ENCODE measurements around the gene BEND3.
"Not testable (repeated sequence)": the region's sequence is repeated elsewhere in the genome, so short reads cannot be mapped to it uniquely, and the experiment has no call there.

Gene BEND3

GRCh38 chr6:107121964-107122495, 6.7 kb upstream of the BEND3 start:
- no peak overlapping the region for H3K4me3 ChIP-seq (ENCODE audit: low read depth, low read length)

GRCh38 chr6:107121266-107121665, 6.0 kb upstream of the BEND3 start:
- H3K4me3 ChIP-seq (ENCODE audit: low read depth, low read length), result no peak overlapping the region

GRCh38 chr6:107120404-107120803, 5.1 kb upstream of the BEND3 start:
- H3K4me3 ChIP-seq (ENCODE audit: low read depth, low read length), result no peak overlapping the region

GRCh38 chr6:107118976-107119375, 3.7 kb upstream of the BEND3 start:
- no peak overlapping the region for H3K4me3 ChIP-seq (ENCODE audit: low read depth, low read length)

- H3K4me3 ChIP-seq (ENCODE audit: low read depth, low read length), result not testable (repeated sequence)
Measured at GRCh38 chr6:107118540-107118939, 3.2 kb upstream of the BEND3 start.

GRCh38 chr6:107116931-107117330, 1.6 kb upstream of the BEND3 start:
- H3K4me3 ChIP-seq (ENCODE audit: low read depth, low read length), result no peak overlapping the region

GRCh38 chr6:107116328-107116892, 1.1 kb upstream of the BEND3 start:
- peak overlapping the region; percentile 4 for H3K4me3 ChIP-seq (ENCODE audit: low read depth, low read length)

- H3K4me3 ChIP-seq (ENCODE audit: low read depth, low read length), result peak overlapping the region; percentile 50
Measured at GRCh38 chr6:107115695-107116327, 496 bp upstream of the BEND3 start.

GRCh38 chr6:107114213-107114925, 946 bp downstream of the BEND3 start:
- H3K4me3 ChIP-seq (ENCODE audit: low read depth, low read length), result peak overlapping the region; percentile 66

- no peak overlapping the region for H3K4me3 ChIP-seq (ENCODE audit: low read depth, low read length)
Measured at GRCh38 chr6:107110200-107110599, 5.1 kb downstream of the BEND3 start.

- no peak overlapping the region for H3K4me3 ChIP-seq (ENCODE audit: low read depth, low read length)
Measured at GRCh38 chr6:107108201-107108890, 7.0 kb downstream of the BEND3 start.

GRCh38 chr6:107107791-107108190, 7.5 kb downstream of the BEND3 start:
- no peak overlapping the region for H3K4me3 ChIP-seq (ENCODE audit: low read depth, low read length)

GRCh38 chr6:107106165-107106564, 9.2 kb downstream of the BEND3 start:
- no peak overlapping the region for H3K4me3 ChIP-seq (ENCODE audit: low read depth, low read length)

- no peak overlapping the region for H3K4me3 ChIP-seq (ENCODE audit: low read depth, low read length)
Measured at GRCh38 chr6:107105511-107106116, 9.7 kb downstream of the BEND3 start.

GRCh38 chr6:107103082-107103481, 12.2 kb downstream of the BEND3 start:
- no peak overlapping the region for H3K4me3 ChIP-seq (ENCODE audit: low read depth, low read length)

- H3K4me3 ChIP-seq (ENCODE audit: low read depth, low read length), result no peak overlapping the region
Measured at GRCh38 chr6:107102414-107102805, 12.9 kb downstream of the BEND3 start.

GRCh38 chr6:107101686-107102413, 13.5 kb downstream of the BEND3 start:
- H3K4me3 ChIP-seq (ENCODE audit: low read depth, low read length), result no peak overlapping the region

- H3K4me3 ChIP-seq (ENCODE audit: low read depth, low read length), result no peak overlapping the region
Measured at GRCh38 chr6:107101211-107101610, 14.1 kb downstream of the BEND3 start.

- H3K4me3 ChIP-seq (ENCODE audit: low read depth, low read length), result no peak overlapping the region
Measured at GRCh38 chr6:107098436-107099307, 16.6 kb downstream of the BEND3 start.
